ENCODE results near the gene THRSP. TPM values are rescaled to one million over a fixed set of nuclear protein-coding genes. Genes with fewer than 3 reads are reported as not detected.
A peak's percentile ranks its signal among the peaks of the same experiment; 100 is the strongest.

THRSP gene
- total and polyA plus RNA-seq, 9 donors, result 0.18 to 1.1 (median 0.40) TPM; not detected in 6

- Histone ChIP-seq H3K4me1 (ENCODE audit: insufficient read depth) (peaks cover 19% of the 10 kb centered on the region), H3K27ac (peak overlapping the region; percentile 65 to 68), H3K27me3 (no peaks in the 10 kb centered on the region), H3K36me3 (no peaks in the 10 kb centered on the region), H3K9me3 (no peaks in the 10 kb centered on the region), H3K4me3 (peak overlapping the region; percentile 79)
- WGBS, 3 donors, result 17 to 41% (median 24%) methylated on average over 21 of the region's 21 CpGs
- no peak for DNase-seq
- TF ChIP-seq EP300 (IDR thresholded peaks at IDR 0.05), result no peak
- TF ChIP-seq CTCF (IDR thresholded peaks at IDR 0.05), result no peak
- TF ChIP-seq POLR2A (IDR thresholded peaks at IDR 0.05), result no peak
- intact Hi-C loops (cut with DNase I), result loop anchor here in 1 of 4 donors (5.0 kb wide), 1 partner anchor 251 kb away; no protein-coding TSS in a partner anchor
Observed at GRCh38 chr11:78078218-78079167, 14.8 kb downstream of the THRSP start.

- intact Hi-C loops (cut with DNase I), result loop anchor here in 1 of 4 donors (5.0 kb wide), 1 partner anchor 252 kb away; no protein-coding TSS in a partner anchor
- 0% methylated on average over 61 to 68 of the region's 68 CpGs for WGBS, 3 donors
Observed at GRCh38 chr11:78079232-78080083, 15.8 kb downstream of the THRSP start, which contains the start of gene NDUFC2. Gene NDUFC2, minus strand, starts transcription at chr11:78079862. Its CDS starts 118 bp downstream, at chr11:78079744.

GRCh38 chr11:78080084-78080817 lies 16.6 kb downstream of the THRSP start:
- WGBS, 3 donors, result 54 to 57% (median 55%) methylated on average over 23 of the region's 23 CpGs
- no peaks in the 10 kb centered on the region for H3K36me3 ChIP-seq
- no peak for TF ChIP-seq POLR2A (IDR thresholded peaks at IDR 0.05)
- TF ChIP-seq EP300 (IDR thresholded peaks at IDR 0.05), result no peak
- no peak for TF ChIP-seq CTCF (IDR thresholded peaks at IDR 0.05)
- intact Hi-C loops (cut with DNase I), result no loop called here
- H3K4me1 ChIP-seq (ENCODE audit: insufficient read depth), result peaks cover 17% of the 10 kb centered on the region
- no peaks in the 10 kb centered on the region for H3K27me3 ChIP-seq
- H3K4me3 ChIP-seq, result peak overlapping the region; percentile 79
- no peak for DNase-seq
- H3K9me3 ChIP-seq, result no peaks in the 10 kb centered on the region
- peak overlapping the region; percentile 65 to 68 for H3K27ac ChIP-seq

More at GRCh38 chr11:78079232-78080083, 15.8 kb downstream of the THRSP start, which contains the start of gene NDUFC2:
- Histone ChIP-seq H3K27me3 (no peaks in the 10 kb centered on the region), H3K4me3 (peak within 1 kb of the TSS; percentile 79), H3K4me1 (ENCODE audit: insufficient read depth) (peaks cover 19% of the 10 kb centered on the region), H3K36me3 (no peaks in the 10 kb centered on the region), H3K27ac (peak within 1 kb of the TSS; percentile 65 to 68), H3K9me3 (no peaks in the 10 kb centered on the region)
- TF ChIP-seq POLR2A (IDR thresholded peaks at IDR 0.05) (peak; percentile 52), CTCF (IDR thresholded peaks at IDR 0.05) (peak in 1 of 3 donors; percentile 16), EP300 (IDR thresholded peaks at IDR 0.05) (no peak)
- DNase-seq, result peak; percentile 72 to 89 (median 81)
